Naive thymus-derived CD8-positive, alpha-beta T cell (primary cell): ENCODE measurements around the gene METTL24. TPM values are rescaled to one million over a fixed set of nuclear protein-coding genes. Genes with fewer than 3 reads are reported as not detected.

Experiments
- polyA plus RNA-seq, 3 donors: library from polyadenylated mRNA; unstranded; fragments of 300-500 nt; fragmentation: Illumina TruSeq; gene quantifications; one replicate each; pipeline ENCODE4 v1.2.3, GENCODE V29; 2021
- total RNA-seq, 8 experiments: library from RNA in 2 of 8; stranded (reverse) in 2 of 8; gene quantifications; one replicate each; pipeline ENCODE4 v1.2.3 and lab custom pipeline; 2021 to 2026

The METTL24 gene
- total and polyA plus RNA-seq, 5 experiments from 2014 or later: 0.58 to 2.0 (median 1.2) TPM; not detected in 1

Other genes starting within 250 kb of the METTL24 start
- gene WASF1, start 178.7 kb downstream of the METTL24 start, total RNA-seq: 1 to 10 TPM; 2.7 to 3.2 TPM
- gene WASF1, start 178.7 kb downstream of the METTL24 start, polyA plus RNA-seq: 1 to 10 TPM in 2 of 3 donors, under 1 TPM in 1; 0.22 to 1.5 (median 1.1) TPM
- gene CDC40, start 177.9 kb downstream of the METTL24 start, total RNA-seq: 10 to 100 TPM; 38.5 to 39.6 TPM
- 10 to 100 TPM; 21.0 to 25.6 (median 22.5) TPM for gene CDC40, start 177.9 kb downstream of the METTL24 start, polyA plus RNA-seq
- not detected for gene DDO, start 57.2 kb upstream of the METTL24 start, total RNA-seq
- not detected for gene DDO, start 57.2 kb upstream of the METTL24 start, polyA plus RNA-seq
- not detected for gene SLC22A16, start 118.3 kb upstream of the METTL24 start, total RNA-seq
- gene SLC22A16, start 118.3 kb upstream of the METTL24 start, polyA plus RNA-seq: not detected